GM12873 (cell line): ENCODE results near the gene RRBP1.

Experiments used
- CTCF ChIP-seq: IDR thresholded peaks from 2 replicates; pipeline ENCODE4 v1.5.1; 2012; ENCODE audit warnings: low read depth, mild to moderate bottlenecking, moderate library complexity, low read length, control low read depth; ENCODE audit not compliant: insufficient read depth; ENCODE audit errors: missing control alignments

The RRBP1 gene

GRCh38 chr20:17640146-17640874, 41.7 kb downstream of the RRBP1 start:
- TF ChIP-seq CTCF: no peak

- no peak for TF ChIP-seq CTCF
These were observed 43.1 kb downstream of the RRBP1 start for GRCh38 chr20:17638835-17639407.

- no peak for TF ChIP-seq CTCF
These were observed 43.9 kb downstream of the RRBP1 start for GRCh38 chr20:17637985-17638640.

- no peak for TF ChIP-seq CTCF
These were observed 44.6 kb downstream of the RRBP1 start for GRCh38 chr20:17637413-17637780.

- TF ChIP-seq CTCF: no peak
These were observed 45.3 kb downstream of the RRBP1 start for GRCh38 chr20:17636523-17637412.

GRCh38 chr20:17635332-17636244, 46.5 kb downstream of the RRBP1 start:
- TF ChIP-seq CTCF: no peak
